Endothelial cell (in vitro differentiated cells): ENCODE data around the gene ZGPAT. TPM values are rescaled to one million over a fixed set of nuclear protein-coding genes. Genes with fewer than 3 reads are reported as not detected.

Experiments
- DNase-seq: peaks from one replicate; pipeline ENCODE4 v3.0.0; 2021; ENCODE audit warnings: low spot score
- H3K27ac Mint-ChIP-seq: one replicate; pipeline ENCODE4 v1.8.0; 2021; ENCODE audit warnings: mixed read lengths, inconsistent platforms; ENCODE audit not compliant: unreplicated experiment
- H3K27me3 Mint-ChIP-seq: one replicate; pipeline ENCODE4 v1.8.0; 2021; ENCODE audit warnings: mild to moderate bottlenecking, moderate library complexity, mixed read lengths, inconsistent platforms; ENCODE audit not compliant: unreplicated experiment
- H3K36me3 Mint-ChIP-seq: one replicate; pipeline ENCODE4 v1.8.0; 2021; ENCODE audit warnings: mild to moderate bottlenecking, low read depth, mixed read lengths, inconsistent platforms; ENCODE audit not compliant: unreplicated experiment
- H3K4me1 Mint-ChIP-seq: one replicate; pipeline ENCODE4 v1.8.0; 2021; ENCODE audit warnings: mild to moderate bottlenecking, mixed read lengths, inconsistent platforms; ENCODE audit not compliant: unreplicated experiment
- H3K4me3 Mint-ChIP-seq: one replicate; pipeline ENCODE4 v1.8.0; 2021; ENCODE audit warnings: mild to moderate bottlenecking, mixed read lengths, inconsistent platforms; ENCODE audit not compliant: unreplicated experiment
- H3K9me3 Mint-ChIP-seq: one replicate; pipeline ENCODE4 v1.8.0; 2021; ENCODE audit warnings: mixed read lengths, inconsistent platforms; ENCODE audit not compliant: unreplicated experiment
- CTCF ChIP-seq: fragments of 200-600 bp; sonication (generic); IDR thresholded peaks from one replicate; pipeline ENCODE4 v1.5.0; 2021; ENCODE audit warnings: antibody characterized with exemption; ENCODE audit not compliant: unreplicated experiment
- total RNA-seq: library from RNA; stranded (reverse); fragmentation: NEBNext Ultra II Directional; extraction: Animal tissue kit (Norgen Biotek cat#: 25700); gene quantifications from one replicate; pipeline ENCODE4 v1.2.1, GENCODE V29; 2021; ENCODE audit not compliant: unreplicated experiment

The ZGPAT gene
- total RNA-seq, 1 donor from 2014 or later: 34.9 TPM

- Mint-ChIP-seq H3K4me3 (no peak overlapping the region), H3K9me3 (no peaks in the 10 kb centered on the region), H3K27me3 (peaks cover 10% of the 10 kb centered on the region), H3K27ac (no peak overlapping the region), H3K4me1 (peaks cover 4% of the 10 kb centered on the region), H3K36me3 (no peaks in the 10 kb centered on the region)
- no peak for DNase-seq
- no peak for TF ChIP-seq CTCF
Observed at GRCh38 chr20:63699466-63700198, 8.2 kb upstream of the ZGPAT start.

- no peak for TF ChIP-seq CTCF
- no peaks in the 10 kb centered on the region for H3K9me3 Mint-ChIP-seq
- H3K27me3 Mint-ChIP-seq: peaks cover 14% of the 10 kb centered on the region
- no peak for DNase-seq
- H3K4me1 Mint-ChIP-seq: peaks cover 4% of the 10 kb centered on the region
- peaks cover 6% of the 10 kb centered on the region for H3K36me3 Mint-ChIP-seq
- H3K4me3 Mint-ChIP-seq: peak overlapping the region; percentile 31
- no peak overlapping the region for H3K27ac Mint-ChIP-seq
Observed at GRCh38 chr20:63700199-63701050, 7.4 kb upstream of the ZGPAT start.

- no peak for DNase-seq
- no peak for TF ChIP-seq CTCF
- Mint-ChIP-seq H3K27ac (no peak overlapping the region), H3K9me3 (no peaks in the 10 kb centered on the region), H3K27me3 (peaks cover 14% of the 10 kb centered on the region), H3K4me3 (no peak overlapping the region), H3K4me1 (peaks cover 4% of the 10 kb centered on the region), H3K36me3 (peaks cover 11% of the 10 kb centered on the region)
Observed at GRCh38 chr20:63701051-63701328, 6.8 kb upstream of the ZGPAT start.

GRCh38 chr20:63701329-63702035 is 6.4 kb upstream of the ZGPAT start:
- peaks cover 14% of the 10 kb centered on the region for H3K36me3 Mint-ChIP-seq
- peaks cover 15% of the 10 kb centered on the region for H3K27me3 Mint-ChIP-seq
- TF ChIP-seq CTCF: no peak
- no peak for DNase-seq
- peaks cover 6% of the 10 kb centered on the region for H3K4me1 Mint-ChIP-seq
- H3K4me3 Mint-ChIP-seq: no peak overlapping the region
- H3K27ac Mint-ChIP-seq: no peak overlapping the region
- no peaks in the 10 kb centered on the region for H3K9me3 Mint-ChIP-seq
